Stromal cell of bone marrow (primary cell): ENCODE measurements around the gene FAM131B.
A peak's percentile ranks its signal among the peaks of the same experiment; 100 is the strongest.

Experiments
- DNase-seq: peaks from one replicate; pipeline ENCODE4 v3.0.0-alpha.2; 2012; ENCODE audit warnings: low read depth

Gene FAM131B

GRCh38 chr7:143382126-143382790 is 19.7 kb upstream of the FAM131B start:
- DNase-seq = no peak

- DNase-seq = peak; percentile 28
These were observed 19.1 kb upstream of the FAM131B start for GRCh38 chr7:143381427-143382125.

GRCh38 chr7:143380646-143381426 is 18.3 kb upstream of the FAM131B start, which contains the start of gene ZYX:
ZYX (plus strand) TSS chr7:143381345; CDS start chr7:143381572, 227 bp downstream.
- peak; percentile 87 for DNase-seq

- DNase-seq = peak; percentile 80
These were observed 17.7 kb upstream of the FAM131B start for GRCh38 chr7:143380260-143380645.

- no peak for DNase-seq
These were observed 17.2 kb upstream of the FAM131B start for GRCh38 chr7:143379611-143380259.

- DNase-seq = no peak
These were observed 13.9 kb upstream of the FAM131B start for GRCh38 chr7:143376396-143376795.

- no peak for DNase-seq
These were observed 13.0 kb upstream of the FAM131B start for GRCh38 chr7:143375298-143376034.

- no peak for DNase-seq
These were observed 12.0 kb upstream of the FAM131B start for GRCh38 chr7:143374561-143374960.

GRCh38 chr7:143373255-143373794 is 10.8 kb upstream of the FAM131B start:
- no peak for DNase-seq

GRCh38 chr7:143372070-143372469 is 9.6 kb upstream of the FAM131B start:
- no peak for DNase-seq

- no peak for DNase-seq
These were observed 7.5 kb upstream of the FAM131B start for GRCh38 chr7:143369678-143370651.

- DNase-seq = no peak
These were observed 5.9 kb upstream of the FAM131B start for GRCh38 chr7:143368387-143368786.

GRCh38 chr7:143367972-143368371 is 5.5 kb upstream of the FAM131B start:
- no peak for DNase-seq

- no peak for DNase-seq
These were observed 764 bp upstream of the FAM131B start for GRCh38 chr7:143363016-143363937.

GRCh38 chr7:143361552-143362130 is 872 bp downstream of the FAM131B start:
- DNase-seq = no peak

GRCh38 chr7:143360788-143361551 is 1.5 kb downstream of the FAM131B start:
- DNase-seq = no peak

- DNase-seq = no peak
These were observed 2.7 kb downstream of the FAM131B start for GRCh38 chr7:143359771-143360353.
